Loucy (cell line): ENCODE data around the gene RICTOR.
A peak's percentile ranks its signal among the peaks of the same experiment; 100 is the strongest.

ENCODE experiments used
- H2AFZ ChIP-seq: fragments of 200-600 bp; sonication (generic); 2 replicates; pipeline ENCODE4 v1.6.0; 2016; ENCODE audit warnings: antibody characterized with exemption, mild to moderate bottlenecking, low read length, moderate library complexity
- H3F3A ChIP-seq: fragments of 200-600 bp; 2 replicates; pipeline ENCODE4 v1.6.0; 2016; ENCODE audit warnings: antibody characterized with exemption, low read depth, mild to moderate bottlenecking
- H3K27me3 ChIP-seq: fragments of 200-600 bp; sonication (generic); 2 replicates; pipeline ENCODE4 v1.6.1; 2014; ENCODE audit warnings: low read length, mild to moderate bottlenecking; ENCODE audit not compliant: insufficient read depth, poor library complexity, severe bottlenecking
- H3K36me3 ChIP-seq: fragments of 200-600 bp; sonication (generic); 2 replicates; pipeline ENCODE4 v1.6.1; 2016; ENCODE audit warnings: low read length; ENCODE audit not compliant: insufficient read depth
- H3K4me1 ChIP-seq: fragments of 200-600 bp; sonication (generic); 2 replicates; pipeline ENCODE4 v1.5.1; 2014; ENCODE audit warnings: low read length, mild to moderate bottlenecking; ENCODE audit not compliant: insufficient read depth, poor library complexity, severe bottlenecking
- H3K4me2 ChIP-seq: fragments of 200-600 bp; sonication (generic); 2 replicates; pipeline ENCODE4 v1.6.0; 2014; ENCODE audit warnings: antibody characterized with exemption, low read length, low read depth, mild to moderate bottlenecking; ENCODE audit not compliant: poor library complexity, severe bottlenecking
- H3K4me3 ChIP-seq: fragments of 200-600 bp; sonication (generic); 2 replicates; pipeline ENCODE4 v1.5.1; 2014; ENCODE audit warnings: low read length, mild to moderate bottlenecking, mixed read lengths; ENCODE audit not compliant: poor library complexity, severe bottlenecking
- H3K79me2 ChIP-seq: fragments of 200-600 bp; sonication (generic); 2 replicates; pipeline ENCODE4 v1.6.1; 2014; ENCODE audit warnings: low read length; ENCODE audit not compliant: insufficient read depth
- H3K9ac ChIP-seq: fragments of 200-600 bp; sonication (generic); 2 replicates; pipeline ENCODE4 v1.6.0; 2014; ENCODE audit warnings: mild to moderate bottlenecking, low read depth, low read length, moderate library complexity; ENCODE audit not compliant: poor library complexity, severe bottlenecking
- H3K9me2 ChIP-seq: fragments of 200-600 bp; sonication (generic); replicated peaks from 2 replicates; pipeline ENCODE4 v1.6.1; 2016; ENCODE audit warnings: low read depth, low read length, mixed read lengths
- H3K9me3 ChIP-seq: fragments of 200-600 bp; sonication (generic); 2 replicates; pipeline ENCODE4 v1.6.1; 2014; ENCODE audit warnings: mild to moderate bottlenecking, antibody characterized with exemption, low read length, low read depth; ENCODE audit not compliant: insufficient read depth
- H4K20me1 ChIP-seq: fragments of 200-600 bp; sonication (generic); 2 replicates; pipeline ENCODE4 v1.6.0; 2014; ENCODE audit warnings: antibody characterized with exemption, low read length, mild to moderate bottlenecking; ENCODE audit not compliant: insufficient read depth, poor library complexity, severe bottlenecking
- CTCF ChIP-seq: fragments of 200-600 bp; sonication (generic); conservative IDR thresholded peaks from 2 replicates; pipeline ENCODE4 v1.5.1; 2014; ENCODE audit warnings: mild to moderate bottlenecking, antibody characterized with exemption, low read length
- EZH2phosphoT487 ChIP-seq: fragments of 200-600 bp; IDR thresholded peaks from 2 replicates; pipeline ENCODE4 v1.6.1; 2018; ENCODE audit warnings: antibody characterized with exemption, mild to moderate bottlenecking, moderate library complexity, borderline replicate concordance

RICTOR gene

GRCh38 chr5:39073767-39074016, 507 bp downstream of the RICTOR start:
- peaks cover 44% of the 10 kb centered on the region for H3K4me1 ChIP-seq
- H3K9me3 ChIP-seq = no peaks in the 10 kb centered on the region
- H3K4me2 ChIP-seq = peak overlapping the region; percentile 73
- peaks cover 50% of the 10 kb centered on the region for H3K79me2 ChIP-seq
- H4K20me1 ChIP-seq = peaks cover 37% of the 10 kb centered on the region
- no peaks in the 10 kb centered on the region; the same call in 1 of the 2 replicates for H3F3A ChIP-seq
- no peaks in the 10 kb centered on the region for H3K27me3 ChIP-seq
- no peaks in the 10 kb centered on the region; the same call in 1 of the 2 replicates for H3K36me3 ChIP-seq
- H3K9ac ChIP-seq = peak overlapping the region; percentile 67
- peak overlapping the region; percentile 85 for H3K4me3 ChIP-seq
- H3K9me2 ChIP-seq = no peaks in the 10 kb centered on the region
- TF ChIP-seq EZH2phosphoT487 = no peak
- TF ChIP-seq CTCF = no peak
- H2AFZ ChIP-seq = no peak overlapping the region

GRCh38 chr5:39072925-39073766, 1.1 kb downstream of the RICTOR start:
- peaks cover under 1% of the 10 kb centered on the region; the same call in 1 of the 2 replicates for H3K36me3 ChIP-seq
- H3K79me2 ChIP-seq = peaks cover 55% of the 10 kb centered on the region
- H2AFZ ChIP-seq = no peak overlapping the region

GRCh38 chr5:39068099-39068498, 6.1 kb downstream of the RICTOR start:
- Histone ChIP-seq H3K79me2 (peaks cover 96% of the 10 kb centered on the region), H3K9me2 (no peaks in the 10 kb centered on the region), H3K4me2 (no peak overlapping the region), H3K27me3 (no peaks in the 10 kb centered on the region), H3F3A (no peaks in the 10 kb centered on the region), H3K9me3 (peaks cover 10% of the 10 kb centered on the region; the same call in 1 of the 2 replicates), H3K36me3 (peaks cover 27% of the 10 kb centered on the region), H3K4me3 (no peak overlapping the region), H3K4me1 (peaks cover 31% of the 10 kb centered on the region), H2AFZ (no peak overlapping the region), H3K9ac (no peak overlapping the region), H4K20me1 (peaks cover 57% of the 10 kb centered on the region)
- TF ChIP-seq CTCF = no peak
- TF ChIP-seq EZH2phosphoT487 = no peak

More at GRCh38 chr5:39072925-39073766, 1.1 kb downstream of the RICTOR start:
- Histone ChIP-seq H3F3A (no peaks in the 10 kb centered on the region; the same call in 1 of the 2 replicates), H3K9me2 (no peaks in the 10 kb centered on the region), H3K4me1 (peaks cover 44% of the 10 kb centered on the region), H3K4me2 (peak overlapping the region; percentile 73), H3K27me3 (no peaks in the 10 kb centered on the region), H3K4me3 (peak overlapping the region; percentile 85), H3K9ac (peak overlapping the region; percentile 67), H3K9me3 (no peaks in the 10 kb centered on the region), H4K20me1 (peaks cover 37% of the 10 kb centered on the region)
- TF ChIP-seq CTCF (no peak), EZH2phosphoT487 (no peak)
